Uterus (tissue), 4 donors: ENCODE results near the gene CASR. TPM values are rescaled to one million over a fixed set of nuclear protein-coding genes. Genes with fewer than 3 reads are reported as not detected.

Experiments
- DNase-seq, 2 donors: peaks; one replicate each; pipeline ENCODE4 v3.0.0-alpha.2; 2019 to 2020
- H3K27ac ChIP-seq, 2 donors: fragments of 200-600 bp; sonication (generic); 1 replicate in 1 of 2; 2 replicates in 1 of 2; pipeline ENCODE4 v1.5.1; 2016 to 2018
- H3K27me3 ChIP-seq, 2 donors: fragments of 200-600 bp; sonication (generic); one replicate each; pipeline ENCODE4 v1.5.1; 2018 to 2019; ENCODE audit warnings: control low read depth in 1 of 2
- H3K36me3 ChIP-seq, 2 donors: fragments of 200-600 bp; sonication (generic); one replicate each; pipeline ENCODE4 v1.5.1; 2019; ENCODE audit warnings: control low read depth in 1 of 2
- H3K4me1 ChIP-seq, 2 donors: fragments of 200-600 bp; sonication (generic); one replicate each; pipeline ENCODE4 v1.5.1; 2018 to 2019; ENCODE audit warnings: control low read depth in 1 of 2
- H3K4me3 ChIP-seq, 2 donors: fragments of 200-600 bp; sonication (generic); 1 replicate in 1 of 2; 2 replicates in 1 of 2; pipeline ENCODE4 v1.5.1; 2018 to 2019; ENCODE audit warnings: mild to moderate bottlenecking in 1 of 2
- H3K9me3 ChIP-seq, 2 donors: fragments of 200-600 bp; sonication (generic); one replicate each; pipeline ENCODE4 v1.5.1; 2019; ENCODE audit warnings: control low read depth in 1 of 2
- CTCF ChIP-seq, 4 experiments: fragments of 200-600 bp in 2 of 4; fragments of 450-650 bp in 2 of 4; sonication (generic) in 2 of 4; IDR thresholded peaks; one replicate each; pipeline ENCODE4 v1.5.1; 2016 to 2019; ENCODE audit warnings: antibody characterized with exemption in 4 of 4, mild to moderate bottlenecking in 2 of 4, moderate library complexity in 1 of 4
- POLR2A ChIP-seq, 2 donors: fragments of 450-650 bp; IDR thresholded peaks; one replicate each; pipeline ENCODE4 v1.6.1; 2016; ENCODE audit warnings: antibody characterized with exemption in 2 of 2, mild to moderate bottlenecking in 1 of 2, moderate library complexity in 1 of 2
- intact Hi-C: fragments of 100-400 bp; cut with DNase I; formaldehyde crosslinking; loops from one replicate; pipeline ENCODE4 v1.15.1; 2023; ENCODE audit warnings: low total_unique reads
- total RNA-seq, 4 donors: library from RNA; depleted of rRNA in 3 of 4; stranded (reverse); fragments of >200 nt in 3 of 4; gene quantifications; one replicate each; pipeline versions ENCODE4 v1.1.0 to v1.2.4, GENCODE V29; 2014 to 2023
- donor health status: DM: yes; HTN: yes; CAD: no.

The CASR gene
- total RNA-seq, 4 donors from 2014 or later = not detected

GRCh38 chr3:122231465-122232157, 48.1 kb downstream of the CASR start:
- intact Hi-C loops = no loop called here
- no peaks in the 10 kb centered on the region for H3K4me1 ChIP-seq
- H3K9me3 ChIP-seq = no peaks in the 10 kb centered on the region
- no peaks in the 10 kb centered on the region for H3K27me3 ChIP-seq
- H3K36me3 ChIP-seq = no peaks in the 10 kb centered on the region
- no peak for DNase-seq
- H3K4me3 ChIP-seq = no peak overlapping the region
- no peak overlapping the region for H3K27ac ChIP-seq
- TF ChIP-seq CTCF (IDR thresholded peaks at IDR 0.05) = no peak
- TF ChIP-seq POLR2A (IDR thresholded peaks at IDR 0.05) = no peak

- H3K4me1 ChIP-seq = no peaks in the 10 kb centered on the region
- no peaks in the 10 kb centered on the region for H3K36me3 ChIP-seq
- H3K9me3 ChIP-seq = no peaks in the 10 kb centered on the region
- no peaks in the 10 kb centered on the region for H3K27me3 ChIP-seq
- H3K27ac ChIP-seq = no peak overlapping the region
- no peak overlapping the region for H3K4me3 ChIP-seq
- no peak for DNase-seq
- intact Hi-C loops = no loop called here
- TF ChIP-seq POLR2A (IDR thresholded peaks at IDR 0.05) (no peak), CTCF (IDR thresholded peaks at IDR 0.05) (no peak)
Measured at GRCh38 chr3:122232485-122232884, 49.0 kb downstream of the CASR start.

GRCh38 chr3:122233101-122233952, 49.9 kb downstream of the CASR start:
- H3K9me3 ChIP-seq = no peaks in the 10 kb centered on the region
- TF ChIP-seq POLR2A (IDR thresholded peaks at IDR 0.05) (no peak), CTCF (IDR thresholded peaks at IDR 0.05) (no peak)
- DNase-seq = no peak
- intact Hi-C loops = no loop called here
- no peak overlapping the region for H3K27ac ChIP-seq
- H3K4me1 ChIP-seq = no peaks in the 10 kb centered on the region
- no peaks in the 10 kb centered on the region for H3K27me3 ChIP-seq
- H3K4me3 ChIP-seq = no peak overlapping the region
- H3K36me3 ChIP-seq = no peaks in the 10 kb centered on the region

- H3K27me3 ChIP-seq = no peaks in the 10 kb centered on the region
- no peaks in the 10 kb centered on the region for H3K4me1 ChIP-seq
- DNase-seq = no peak
- H3K36me3 ChIP-seq = no peaks in the 10 kb centered on the region
- intact Hi-C loops = no loop called here
- no peak overlapping the region for H3K27ac ChIP-seq
- no peak overlapping the region for H3K4me3 ChIP-seq
- no peak for TF ChIP-seq POLR2A (IDR thresholded peaks at IDR 0.05)
- no peak for TF ChIP-seq CTCF (IDR thresholded peaks at IDR 0.05)
- H3K9me3 ChIP-seq = no peaks in the 10 kb centered on the region
Measured at GRCh38 chr3:122234117-122234516, 50.6 kb downstream of the CASR start.

GRCh38 chr3:122235147-122235546, 51.7 kb downstream of the CASR start:
- TF ChIP-seq POLR2A (IDR thresholded peaks at IDR 0.05) (no peak), CTCF (IDR thresholded peaks at IDR 0.05) (no peak)
- Histone ChIP-seq H3K27me3 (no peaks in the 10 kb centered on the region), H3K36me3 (no peaks in the 10 kb centered on the region), H3K4me3 (no peak overlapping the region), H3K27ac (no peak overlapping the region), H3K9me3 (no peaks in the 10 kb centered on the region), H3K4me1 (no peaks in the 10 kb centered on the region)
- DNase-seq = no peak
- intact Hi-C loops = no loop called here
